ACHN (cell line): ENCODE measurements around the gene PTPRG.

Experiments used
- DNase-seq: peaks from one replicate; pipeline ENCODE4 v3.0.0-alpha.2; 2015
- in situ Hi-C: cut with HindIII; loops from 2 replicates; pipeline ENCODE4 v1.10.0; 2017; ENCODE audit warnings: low sequenced_read_pairs, low pct_ligation_motif_present, low pct_unique_long_range_greater_than_20kb

PTPRG gene

DNA sequence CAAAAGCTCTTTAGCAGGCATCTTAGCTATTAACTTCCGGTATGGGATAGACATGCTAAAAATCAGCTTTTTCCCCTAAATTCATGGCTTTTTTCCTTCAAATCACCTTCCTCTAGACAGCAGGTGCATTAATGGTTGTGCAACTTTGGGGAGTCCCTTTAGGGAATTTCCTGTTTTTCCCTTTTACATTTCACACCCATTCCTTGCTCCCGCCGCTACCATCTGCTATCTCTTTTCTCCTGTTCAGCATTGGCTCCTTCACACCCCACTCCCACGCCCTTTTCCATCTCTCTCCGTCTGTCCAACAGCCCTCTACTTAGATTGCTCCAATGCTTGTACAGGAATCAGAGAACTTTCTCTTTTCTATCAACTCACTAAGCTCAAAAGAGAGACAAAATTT, 768.6 kb downstream of the PTPRG start:
- no peak for DNase-seq
- in situ Hi-C loops: no loop called here

DNA sequence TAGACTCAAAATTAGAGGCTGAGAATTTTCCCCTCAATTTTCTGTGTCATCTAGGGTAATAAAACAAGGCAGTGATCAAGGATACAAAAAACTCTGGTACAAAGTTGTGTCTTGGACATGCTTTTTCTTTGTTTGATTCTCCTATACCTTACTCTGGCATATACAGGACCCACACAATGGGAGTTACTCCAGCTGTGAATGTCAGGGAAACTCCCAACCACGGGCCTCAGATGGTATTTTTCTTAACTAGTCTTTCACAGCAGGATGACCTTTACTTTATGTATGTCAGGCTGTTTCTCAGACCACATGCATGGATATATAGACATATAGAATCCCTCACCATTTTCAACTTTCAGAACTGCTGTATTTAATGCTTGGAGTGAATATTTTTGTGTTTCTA, 770.6 kb downstream of the PTPRG start:
- in situ Hi-C loops: no loop called here
- DNase-seq: no peak

DNA sequence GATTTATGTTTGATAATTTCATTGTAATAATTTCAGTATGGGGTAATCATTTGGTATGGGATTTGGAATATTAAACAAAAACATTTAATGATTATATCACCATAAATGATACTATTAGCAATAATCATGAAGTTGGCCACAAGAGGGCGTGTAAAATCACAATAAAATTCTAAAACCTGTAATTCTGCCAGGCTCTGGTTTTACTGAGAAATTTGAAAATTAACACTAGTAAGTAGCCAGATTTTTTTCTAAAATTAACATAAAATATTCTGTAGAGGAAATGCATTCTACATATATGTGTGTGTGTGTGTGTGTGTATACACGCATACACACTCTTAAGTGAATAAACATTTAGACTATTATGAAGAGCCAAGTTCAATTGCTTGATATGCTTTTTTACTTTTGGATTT, 771.5 kb downstream of the PTPRG start:
- in situ Hi-C loops: no loop called here
- peak; percentile 17 for DNase-seq

DNA sequence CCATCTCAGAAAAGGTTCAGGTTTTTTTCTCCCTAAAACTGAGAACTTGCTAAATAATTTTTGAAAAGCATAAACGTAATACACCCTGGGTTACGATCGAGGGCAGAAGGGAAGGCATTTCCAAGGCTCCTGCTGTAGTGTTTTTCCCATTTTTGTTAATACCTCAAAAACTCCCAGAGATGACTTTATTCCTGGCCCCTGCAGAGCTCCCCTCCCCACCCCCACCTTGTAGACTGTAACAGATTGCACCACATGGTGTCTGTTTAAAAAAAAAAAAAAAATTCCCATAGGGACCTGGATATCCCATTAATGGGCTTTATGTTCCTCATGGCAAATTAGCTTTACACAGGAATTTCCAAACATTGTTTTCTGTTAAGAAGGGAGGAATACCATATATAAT, 773.8 kb downstream of the PTPRG start:
- no peak for DNase-seq
- in situ Hi-C loops: no loop called here

DNA sequence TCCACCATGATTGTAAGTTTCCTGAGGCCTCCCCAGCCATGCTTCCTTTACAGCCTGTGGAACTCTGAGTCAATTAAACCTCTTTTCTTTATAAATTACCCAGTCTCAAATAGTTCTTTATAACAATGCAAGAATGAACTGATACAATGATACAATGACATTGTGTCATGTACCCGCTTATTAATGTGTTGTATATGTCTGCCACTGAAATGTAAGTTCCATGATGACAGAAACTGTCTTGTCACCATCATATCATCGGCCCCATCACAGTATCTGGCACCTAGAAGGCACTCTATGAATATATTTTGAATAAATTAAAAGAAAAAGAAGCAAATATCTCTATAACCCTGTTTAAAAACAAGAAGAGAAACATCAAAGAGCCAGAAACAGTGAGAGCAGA, 782.4 kb downstream of the PTPRG start:
- in situ Hi-C loops: no loop called here
- DNase-seq: no peak
